GM19099 (cell line): ENCODE measurements around the gene ZNF605.

Experiments
- POLR2A ChIP-seq: IDR thresholded peaks from 3 replicates; pipeline ENCODE4 v1.6.1; 2011; ENCODE audit warnings: low read depth; ENCODE audit not compliant: insufficient read length; ENCODE audit errors: extremely low read depth

Gene ZNF605

GRCh38 chr12:132950844-132951535 lies 5.1 kb downstream of the ZNF605 start:
- TF ChIP-seq POLR2A: no peak

GRCh38 chr12:132949936-132950837 lies 5.9 kb downstream of the ZNF605 start:
- TF ChIP-seq POLR2A: no peak

DNA sequence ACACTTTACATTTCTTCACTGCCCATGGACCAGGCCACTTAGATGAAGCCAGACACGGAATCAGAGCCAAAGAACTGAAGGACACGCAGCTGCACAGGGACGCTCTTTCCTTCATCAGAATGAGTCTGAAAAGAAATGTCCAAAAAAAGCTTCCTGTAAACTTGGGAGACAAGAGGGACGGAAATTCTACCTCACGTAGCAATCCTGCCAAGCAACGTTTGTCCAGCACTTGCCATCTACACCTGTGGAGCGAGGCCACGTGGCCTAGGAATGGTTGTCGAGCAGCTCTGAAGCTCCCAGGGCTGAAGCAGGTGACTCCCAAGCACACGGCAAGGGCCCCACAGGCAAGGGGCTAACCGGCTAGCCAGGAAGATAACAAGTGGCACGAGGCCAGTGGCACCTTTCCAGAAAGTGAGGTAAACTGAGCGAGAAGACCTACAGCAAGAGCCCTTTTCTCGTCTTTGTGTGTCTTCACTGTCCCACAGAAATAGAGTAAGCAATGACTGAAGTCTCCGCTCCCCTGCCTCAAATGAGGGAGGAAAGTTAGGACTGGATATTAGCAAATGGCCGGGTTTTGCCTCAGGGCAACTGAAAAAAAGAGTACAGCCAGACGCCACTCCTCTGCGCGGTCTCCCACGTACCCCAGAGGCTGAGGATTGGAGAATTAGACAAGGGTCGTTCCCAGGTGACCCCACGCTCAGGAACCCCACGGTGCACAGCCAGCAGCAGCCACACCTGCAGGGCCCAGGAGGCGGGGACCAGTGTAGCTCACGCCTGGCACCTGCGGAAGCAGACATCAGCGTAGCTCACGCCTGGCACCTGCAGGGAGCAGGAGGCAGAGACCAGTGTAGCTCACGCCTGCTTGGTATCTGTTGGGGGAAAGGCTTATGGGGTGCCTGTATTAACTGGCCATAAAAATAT lies 7.7 kb downstream of the ZNF605 start:
- TF ChIP-seq POLR2A: no peak

DNA sequence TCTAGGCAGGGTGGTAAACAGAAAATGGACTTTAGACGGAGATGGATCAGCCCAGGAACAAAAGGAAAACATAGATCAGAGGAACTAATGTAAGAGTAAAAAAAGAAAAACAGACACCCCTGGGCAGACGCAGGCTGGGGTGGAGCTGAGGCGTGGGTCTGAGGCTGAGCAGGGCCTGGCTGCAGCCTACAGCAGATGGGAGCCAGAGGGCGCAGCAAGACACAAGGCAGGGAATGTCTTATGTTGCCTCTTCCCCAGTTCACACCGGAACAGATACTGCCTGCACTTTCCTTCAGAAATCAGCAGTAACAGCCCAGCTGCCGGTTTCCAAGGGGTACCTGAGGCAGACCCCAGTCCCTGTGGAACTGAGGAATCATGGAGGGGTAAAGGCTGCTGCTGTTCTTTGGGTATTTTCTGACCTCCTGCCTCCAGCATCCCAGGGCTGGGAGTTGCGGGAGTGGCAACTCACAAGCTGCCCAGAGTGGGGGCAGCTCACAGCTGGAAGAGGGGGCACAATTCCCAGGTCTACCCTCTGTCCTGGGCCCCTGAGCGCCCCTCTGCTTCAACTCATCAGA lies 9.8 kb downstream of the ZNF605 start:
- TF ChIP-seq POLR2A: no peak

- TF ChIP-seq POLR2A: no peak
Measured at GRCh38 chr12:132945806-132946205, 10.3 kb downstream of the ZNF605 start.

DNA sequence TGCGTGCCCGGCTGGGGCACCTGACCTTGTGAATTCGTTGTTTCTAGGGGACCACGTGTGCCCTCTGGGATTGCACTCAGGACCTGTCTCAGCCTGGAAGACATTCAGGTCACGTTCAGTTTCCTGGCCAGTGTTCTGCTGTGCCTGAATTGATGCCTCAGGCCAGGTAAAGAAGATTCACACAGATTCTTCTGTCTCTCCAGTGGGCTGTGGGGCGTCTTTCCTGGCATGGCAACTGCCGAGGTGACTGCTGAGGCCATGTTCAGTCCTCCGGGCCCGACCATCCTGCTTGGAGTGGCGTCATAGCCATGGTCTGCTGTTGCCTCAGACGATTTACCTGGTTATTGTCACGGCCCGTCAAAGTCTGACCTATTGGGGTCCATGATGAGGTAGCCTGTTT lies 13.5 kb downstream of the ZNF605 start:
- no peak for TF ChIP-seq POLR2A

DNA sequence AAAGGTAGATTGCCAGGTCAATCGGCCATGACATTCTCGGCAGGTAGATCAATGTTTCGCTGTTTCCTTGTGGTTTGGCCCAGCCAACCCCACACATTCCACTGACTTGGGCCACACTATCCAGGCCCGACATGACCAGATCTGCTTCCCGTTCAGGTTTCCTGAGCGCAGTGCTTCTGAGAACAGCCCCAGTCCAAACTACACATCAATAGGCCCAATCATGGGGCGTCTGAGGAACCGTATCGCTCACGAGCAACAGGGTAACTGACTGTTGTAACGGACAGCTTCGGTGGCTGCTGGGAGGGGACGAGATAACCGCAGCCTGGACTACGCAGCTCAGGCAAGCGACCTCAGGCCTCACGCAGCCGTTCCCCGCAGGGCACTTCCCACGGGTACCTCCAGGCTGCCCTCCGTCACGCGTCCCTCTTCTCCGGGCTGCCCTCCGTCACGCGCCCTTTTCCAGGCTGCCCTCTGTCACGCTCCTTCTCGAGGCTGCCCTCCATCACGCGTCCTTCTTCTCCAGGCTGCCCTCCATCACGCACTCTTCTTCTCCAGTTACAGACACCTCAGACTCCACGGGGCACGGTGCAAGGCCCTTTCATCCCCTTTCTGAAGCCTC lies 14.7 kb downstream of the ZNF605 start:
- TF ChIP-seq POLR2A: no peak

DNA sequence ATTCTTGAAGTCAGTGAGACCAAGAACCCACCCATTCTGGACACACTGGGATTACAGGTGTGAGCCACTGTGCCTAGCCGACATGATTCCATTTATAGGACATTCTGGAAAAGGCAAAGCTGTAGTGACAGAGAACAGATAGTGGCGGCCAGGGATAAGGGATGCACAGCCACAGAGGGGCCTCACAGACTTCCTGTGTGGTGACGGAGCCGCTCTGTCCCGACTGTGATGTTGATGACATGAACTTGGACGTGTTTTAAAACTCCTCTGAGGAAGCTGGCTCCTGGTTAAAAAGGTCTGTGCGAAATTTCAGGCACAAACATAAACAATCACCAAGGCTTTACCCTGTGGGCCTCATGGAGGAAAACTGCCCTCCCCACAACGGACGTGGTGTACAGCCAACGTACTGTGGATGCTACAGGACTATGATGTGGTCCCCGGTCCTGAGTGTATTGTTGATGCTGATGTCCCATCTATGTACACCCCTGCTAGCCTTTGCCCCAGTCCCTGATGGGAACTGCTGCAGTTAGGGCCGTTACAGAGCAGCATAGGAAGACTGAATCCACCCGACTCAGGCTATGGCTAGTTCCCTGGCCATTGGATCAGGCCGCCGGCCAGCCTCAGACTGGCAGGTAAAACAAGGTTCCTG lies 15.9 kb downstream of the ZNF605 start:
- no peak for TF ChIP-seq POLR2A

GRCh38 chr12:132937476-132937875 lies 18.6 kb downstream of the ZNF605 start:
- TF ChIP-seq POLR2A: no peak

DNA sequence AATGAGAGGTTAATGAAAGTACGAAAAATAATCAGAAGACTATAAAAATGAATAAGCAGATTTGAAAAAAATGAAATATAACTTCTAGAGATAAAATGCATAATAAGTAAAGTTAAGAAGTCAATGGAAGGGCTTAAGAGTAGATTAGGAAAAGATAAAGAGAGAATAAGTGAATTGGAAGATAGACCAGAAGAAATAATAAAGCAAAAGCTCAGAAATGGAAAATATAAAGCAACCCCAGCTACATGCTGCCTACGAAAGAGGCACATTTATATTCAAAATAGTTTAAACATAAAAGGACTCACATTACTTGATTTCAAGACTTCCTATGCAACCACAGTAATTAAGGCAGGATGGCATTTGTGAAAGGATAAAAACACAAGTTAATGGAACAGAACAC lies 19.9 kb downstream of the ZNF605 start:
- TF ChIP-seq POLR2A: no peak

GRCh38 chr12:132926415-132926833 lies 29.7 kb downstream of the ZNF605 start:
- no peak for TF ChIP-seq POLR2A

DNA sequence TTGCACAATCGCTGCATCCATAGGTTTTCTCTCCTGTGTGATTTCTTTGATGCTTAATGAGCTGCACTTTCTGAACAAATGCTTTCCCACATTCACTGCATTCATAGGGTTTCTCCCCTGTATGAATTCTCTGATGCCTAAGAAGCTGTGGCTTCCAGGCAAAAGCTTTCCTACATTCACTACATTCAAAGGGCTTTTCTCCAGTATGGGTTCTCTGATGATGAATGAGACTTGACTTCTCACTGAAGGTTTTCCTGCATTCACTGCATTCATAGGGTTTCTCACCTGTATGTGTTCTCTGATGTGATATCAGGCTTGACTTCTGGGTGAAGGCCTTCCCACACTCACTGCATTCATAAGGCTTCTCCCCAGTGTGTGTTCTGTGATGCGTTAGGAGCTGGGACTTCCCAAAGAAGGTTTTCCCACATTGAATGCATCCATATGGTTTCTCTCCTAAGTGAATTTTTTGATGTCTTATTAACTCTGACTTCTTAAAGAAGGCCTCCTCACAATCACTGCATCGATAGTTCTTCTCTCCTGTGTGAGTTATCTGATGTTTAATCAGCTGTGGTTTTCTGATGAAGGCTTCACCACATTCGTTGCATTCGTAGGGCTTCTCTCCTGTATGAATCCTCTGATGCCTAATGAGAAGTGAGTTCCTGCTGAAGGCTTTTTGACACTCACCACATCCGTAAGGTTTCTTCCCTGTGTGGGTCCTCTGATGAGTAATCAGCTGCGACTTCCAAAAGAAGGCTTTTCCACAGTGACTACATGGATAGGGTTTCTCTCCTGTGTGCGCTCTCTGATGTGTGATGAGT lies 30.3 kb downstream of the ZNF605 start:
- TF ChIP-seq POLR2A: no peak

DNA sequence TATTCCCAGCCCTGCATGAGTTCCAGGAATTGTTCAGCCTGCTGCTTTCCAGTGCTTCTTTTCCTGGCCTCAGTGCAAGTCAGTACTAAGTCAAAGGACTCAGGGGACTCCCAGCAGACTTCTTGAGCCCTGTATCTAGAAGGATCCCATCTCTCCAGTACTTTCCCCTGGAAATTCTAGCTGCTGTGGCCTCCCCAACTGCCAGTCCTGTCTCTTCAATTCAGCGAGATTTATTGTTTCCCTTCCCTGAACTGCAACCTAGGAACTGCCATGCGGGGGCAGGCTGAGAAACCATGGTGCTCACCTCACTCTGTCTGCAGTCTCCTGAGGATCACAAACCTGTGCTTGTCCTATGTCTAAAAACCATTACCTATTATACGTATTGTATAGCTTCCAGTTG lies 31.8 kb downstream of the ZNF605 start:
- TF ChIP-seq POLR2A: no peak
